Germinal center (tissue), 1 donor: ENCODE results near the gene MTUS2.

Source experiments
- DNase-seq: peaks from one replicate; pipeline ENCODE4 v3.0.0; 2012; ENCODE audit warnings: mixed read lengths, low spot score

MTUS2 gene

GRCh38 chr13:29028868-29029267 is 208.7 kb downstream of the MTUS2 start:
- DNase-seq = no peak

- no peak for DNase-seq
Observed at GRCh38 chr13:29038700-29039099, 218.6 kb downstream of the MTUS2 start.

- no peak for DNase-seq
Observed at GRCh38 chr13:29039212-29039611, 219.1 kb downstream of the MTUS2 start.

GRCh38 chr13:29046588-29046987 is 226.4 kb downstream of the MTUS2 start:
- DNase-seq = no peak

- DNase-seq = no peak
Observed at GRCh38 chr13:29049524-29049923, 229.4 kb downstream of the MTUS2 start.

GRCh38 chr13:29050719-29051118 is 230.6 kb downstream of the MTUS2 start:
- DNase-seq = no peak

GRCh38 chr13:29059800-29060199 is 239.7 kb downstream of the MTUS2 start:
- DNase-seq = no peak

- DNase-seq = no peak
Observed at GRCh38 chr13:29065142-29065541, 245.0 kb downstream of the MTUS2 start.

- DNase-seq = no peak
Observed at GRCh38 chr13:29067306-29067945, 247.3 kb downstream of the MTUS2 start.

GRCh38 chr13:29073755-29074154 is 253.6 kb downstream of the MTUS2 start:
- no peak for DNase-seq

GRCh38 chr13:29077051-29077813 is 257.1 kb downstream of the MTUS2 start:
- no peak for DNase-seq

GRCh38 chr13:29081036-29081435 is 260.9 kb downstream of the MTUS2 start:
- peak; percentile 48 for DNase-seq

GRCh38 chr13:29081697-29082440 is 261.7 kb downstream of the MTUS2 start:
- no peak for DNase-seq

- no peak for DNase-seq
Observed at GRCh38 chr13:29099781-29100406, 279.8 kb downstream of the MTUS2 start.

GRCh38 chr13:29100758-29101157 is 280.6 kb downstream of the MTUS2 start:
- DNase-seq = no peak

GRCh38 chr13:29101409-29101808 is 281.3 kb downstream of the MTUS2 start:
- no peak for DNase-seq

- no peak for DNase-seq
Observed at GRCh38 chr13:29101905-29102304, 281.8 kb downstream of the MTUS2 start.

GRCh38 chr13:29103065-29103800 is 283.1 kb downstream of the MTUS2 start:
- DNase-seq = no peak

- DNase-seq = no peak
Observed at GRCh38 chr13:29104461-29104860, 284.3 kb downstream of the MTUS2 start.

GRCh38 chr13:29105779-29106178 is 285.6 kb downstream of the MTUS2 start:
- DNase-seq = peak; percentile 9

- DNase-seq = no peak
Observed at GRCh38 chr13:29106651-29107050, 286.5 kb downstream of the MTUS2 start.
